Stimulated activated naive CD8-positive, alpha-beta T cell treated with anti-CD3 and anti-CD28 coated beads, Interleukin-15, Interleukin-2, amounts not matched to agents 100 ng/mL and 50 ng/mL, for 24 hours (primary cell): ENCODE results near the gene HOXA11.

Experiments used
- H3K27ac Mint-ChIP-seq: one replicate; pipeline ENCODE4 v1.8.0; 2021; ENCODE audit warnings: mild to moderate bottlenecking, mixed read lengths
- H3K27me3 Mint-ChIP-seq: one replicate; pipeline ENCODE4 v1.8.0; 2021; ENCODE audit warnings: mixed read lengths
- H3K36me3 Mint-ChIP-seq: one replicate; pipeline ENCODE4 v1.8.0; 2021; ENCODE audit warnings: low read depth, mixed read lengths
- H3K4me1 Mint-ChIP-seq: one replicate; pipeline ENCODE4 v1.8.0; 2021; ENCODE audit warnings: low read depth, mixed read lengths
- H3K4me3 Mint-ChIP-seq: one replicate; pipeline ENCODE4 v1.8.0; 2021; ENCODE audit warnings: mild to moderate bottlenecking, mixed read lengths
- H3K9me3 Mint-ChIP-seq: one replicate; pipeline ENCODE4 v1.8.0; 2021; ENCODE audit warnings: mixed read lengths

The HOXA11 gene

GRCh38 chr7:27156916-27157701 lies 27.9 kb downstream of the HOXA11 start:
- H3K4me1 Mint-ChIP-seq = peaks cover 52% of the 10 kb centered on the region

GRCh38 chr7:27156508-27156898 lies 28.5 kb downstream of the HOXA11 start, which contains the start of gene HOXA7:
Gene HOXA7 (minus strand): TSS chr7:27156675. CDS start chr7:27156545, 130 bp downstream.
- H3K36me3 Mint-ChIP-seq = no peaks in the 10 kb centered on the region
- H3K4me3 Mint-ChIP-seq = peak within 1 kb of the TSS; percentile 69
- H3K27me3 Mint-ChIP-seq = peaks cover 87% of the 10 kb centered on the region
- no peaks in the 10 kb centered on the region for H3K9me3 Mint-ChIP-seq
- H3K4me1 Mint-ChIP-seq = peaks cover 58% of the 10 kb centered on the region
- H3K27ac Mint-ChIP-seq = peak within 1 kb of the TSS; percentile 65

More at GRCh38 chr7:27156916-27157701, 27.9 kb downstream of the HOXA11 start:
- peaks cover 84% of the 10 kb centered on the region for H3K27me3 Mint-ChIP-seq
- H3K9me3 Mint-ChIP-seq = no peaks in the 10 kb centered on the region
- H3K4me3 Mint-ChIP-seq = peak overlapping the region; percentile 32
- no peaks in the 10 kb centered on the region for H3K36me3 Mint-ChIP-seq
- no peak overlapping the region for H3K27ac Mint-ChIP-seq

GRCh38 chr7:27155816-27156507 lies 29.1 kb downstream of the HOXA11 start:
- H3K4me1 Mint-ChIP-seq = peaks cover 60% of the 10 kb centered on the region
- no peaks in the 10 kb centered on the region for H3K9me3 Mint-ChIP-seq
- H3K4me3 Mint-ChIP-seq = peak overlapping the region; percentile 69
- H3K27ac Mint-ChIP-seq = peak overlapping the region; percentile 65
- H3K27me3 Mint-ChIP-seq = peaks cover 90% of the 10 kb centered on the region
- no peaks in the 10 kb centered on the region for H3K36me3 Mint-ChIP-seq

DNA sequence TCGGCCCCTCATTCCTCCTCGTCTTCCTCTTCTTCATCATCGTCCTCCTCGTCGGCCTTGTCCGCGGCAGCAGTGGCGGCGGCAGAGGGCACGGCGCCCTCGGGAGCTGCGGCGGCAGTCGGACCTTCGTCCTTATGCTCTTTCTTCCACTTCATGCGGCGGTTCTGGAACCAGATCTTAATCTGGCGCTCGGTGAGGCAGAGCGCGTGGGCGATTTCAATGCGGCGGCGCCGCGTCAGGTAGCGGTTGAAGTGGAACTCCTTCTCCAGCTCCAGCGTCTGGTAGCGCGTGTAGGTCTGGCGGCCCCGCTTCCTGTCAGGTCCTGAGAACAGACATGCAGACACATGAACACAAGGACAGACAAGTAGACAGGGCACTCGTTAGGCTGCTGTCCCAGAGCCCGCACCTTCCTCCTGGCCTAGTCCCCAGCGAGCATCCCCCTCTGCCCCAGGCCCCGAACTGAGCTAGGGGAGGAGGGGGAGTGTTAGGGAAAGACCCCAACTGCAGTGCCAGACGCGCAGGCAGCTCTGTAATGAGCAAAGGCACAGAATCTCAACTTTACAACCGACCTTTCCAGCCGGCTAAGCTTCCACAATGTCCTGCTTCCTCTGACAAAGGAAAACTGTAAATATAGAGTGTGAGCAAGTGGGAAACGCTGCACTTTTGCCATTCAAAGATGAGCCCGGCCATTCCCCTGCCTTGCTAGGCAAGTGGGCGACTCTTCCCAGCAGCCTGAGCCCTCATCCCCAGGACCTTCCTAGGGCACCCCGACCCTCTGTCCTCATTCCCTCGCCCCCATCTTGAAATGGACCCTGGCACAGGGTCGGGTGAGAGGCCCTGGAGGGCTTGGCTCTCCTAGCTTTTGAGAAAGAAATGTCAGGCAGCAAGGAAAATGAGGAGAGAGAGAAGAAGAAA lies 29.9 kb downstream of the HOXA11 start:
- peak overlapping the region; percentile 65 for H3K27ac Mint-ChIP-seq
- H3K36me3 Mint-ChIP-seq = no peaks in the 10 kb centered on the region
- H3K27me3 Mint-ChIP-seq = peaks cover 94% of the 10 kb centered on the region
- H3K9me3 Mint-ChIP-seq = no peaks in the 10 kb centered on the region
- peaks cover 59% of the 10 kb centered on the region for H3K4me1 Mint-ChIP-seq
- peak overlapping the region; percentile 69 for H3K4me3 Mint-ChIP-seq

DNA sequence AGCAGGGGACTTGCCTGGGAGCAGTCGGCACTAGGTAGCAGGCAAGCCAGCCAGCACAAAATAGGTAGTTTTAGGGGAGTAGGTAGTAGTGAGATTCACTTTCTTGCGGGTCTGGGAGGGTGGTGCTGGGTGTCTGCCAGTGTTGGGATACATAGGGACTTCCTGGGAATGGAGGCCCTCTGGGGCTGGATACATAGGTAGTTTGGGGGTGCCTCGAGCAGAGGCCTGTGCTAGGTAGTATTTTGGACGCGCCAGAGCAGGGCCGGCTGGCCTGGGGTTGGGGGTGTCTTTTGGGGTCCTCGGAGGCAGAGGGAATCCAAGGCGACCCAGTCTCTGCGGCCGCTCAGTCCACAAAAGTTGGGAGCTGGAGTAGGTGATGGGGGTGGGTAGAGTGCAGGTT lies 30.7 kb downstream of the HOXA11 start:
- Mint-ChIP-seq H3K9me3 (no peaks in the 10 kb centered on the region), H3K27me3 (peaks cover 93% of the 10 kb centered on the region), H3K27ac (peak overlapping the region; percentile 46), H3K36me3 (no peaks in the 10 kb centered on the region), H3K4me1 (peaks cover 53% of the 10 kb centered on the region), H3K4me3 (no peak overlapping the region)

GRCh38 chr7:27153526-27153925 lies 31.5 kb downstream of the HOXA11 start:
- Mint-ChIP-seq H3K36me3 (no peaks in the 10 kb centered on the region), H3K27me3 (peaks cover 90% of the 10 kb centered on the region), H3K27ac (no peak overlapping the region), H3K9me3 (no peaks in the 10 kb centered on the region), H3K4me3 (no peak overlapping the region), H3K4me1 (peaks cover 49% of the 10 kb centered on the region)

DNA sequence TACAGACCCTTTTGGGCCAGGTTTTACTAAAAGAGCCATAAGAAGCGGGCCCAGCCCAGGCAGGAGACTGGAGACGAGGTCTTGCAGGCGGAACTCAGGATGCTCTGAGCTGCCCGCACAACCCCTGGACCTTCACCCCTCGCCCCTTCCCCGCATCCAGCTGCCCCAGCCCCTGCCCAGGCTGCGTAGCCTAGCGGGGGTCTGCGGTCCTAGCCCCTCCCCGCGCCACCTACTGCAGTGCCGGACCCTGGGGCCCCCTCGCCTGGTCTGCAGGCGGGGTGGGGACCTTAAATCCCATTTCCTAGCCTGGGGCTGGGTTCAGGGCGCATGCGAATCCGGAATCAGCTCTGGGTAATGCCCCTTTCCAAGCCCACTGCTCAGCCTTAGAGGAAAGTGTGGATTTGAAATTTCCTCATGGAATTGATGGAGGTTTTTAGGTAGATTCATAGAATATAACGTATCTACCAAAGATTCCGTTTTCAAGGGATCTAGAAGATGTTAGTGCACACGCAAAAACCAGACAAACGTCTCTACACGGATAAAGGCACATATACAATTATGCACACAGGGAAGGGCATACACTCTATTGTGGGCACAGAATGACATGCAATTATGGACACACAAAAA lies 32.1 kb downstream of the HOXA11 start:
- Mint-ChIP-seq H3K27me3 (peaks cover 90% of the 10 kb centered on the region), H3K36me3 (no peaks in the 10 kb centered on the region), H3K4me1 (peaks cover 49% of the 10 kb centered on the region), H3K4me3 (no peak overlapping the region), H3K9me3 (no peaks in the 10 kb centered on the region), H3K27ac (no peak overlapping the region)

GRCh38 chr7:27151931-27152815 lies 32.9 kb downstream of the HOXA11 start, which contains the start of gene HOXA3:
Gene HOXA3 (minus strand): TSS chr7:27152583. CDS start chr7:27110640, 41,943 bp downstream.
- H3K27ac Mint-ChIP-seq = peak within 1 kb of the TSS; percentile 41
- H3K36me3 Mint-ChIP-seq = no peaks in the 10 kb centered on the region
- peaks cover 45% of the 10 kb centered on the region for H3K4me1 Mint-ChIP-seq

DNA sequence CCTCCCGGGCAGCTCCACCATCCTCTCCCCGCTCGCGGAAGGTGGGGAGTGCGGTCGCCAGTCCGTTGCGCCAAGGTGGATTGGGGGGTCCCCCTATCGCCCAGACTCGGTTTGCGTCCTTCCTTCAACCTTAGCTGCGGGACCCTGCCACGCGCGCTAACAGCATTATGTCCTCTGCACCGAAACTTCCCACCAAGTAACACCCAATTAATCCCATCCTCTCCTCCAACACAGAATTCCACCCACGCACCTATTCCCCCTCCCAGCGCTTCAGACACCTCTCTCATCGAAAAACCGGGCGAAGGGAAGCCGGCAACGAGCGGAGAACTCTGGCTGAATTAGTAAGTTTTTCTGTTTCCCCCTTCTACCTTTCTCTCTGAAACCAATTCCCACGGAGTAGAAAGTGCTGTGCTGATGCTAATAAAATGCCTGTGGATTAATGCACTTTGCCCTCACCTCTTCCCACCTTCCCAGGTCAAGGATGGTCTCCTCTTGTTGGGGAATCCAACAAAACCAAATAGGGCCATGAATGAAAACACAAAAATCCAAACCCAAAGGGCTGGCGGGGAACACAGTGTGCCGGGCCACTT lies 33.6 kb downstream of the HOXA11 start:
- peak overlapping the region; percentile 71 for H3K4me3 Mint-ChIP-seq

More at GRCh38 chr7:27151931-27152815, 32.9 kb downstream of the HOXA11 start, which contains the start of gene HOXA3:
- peaks cover 86% of the 10 kb centered on the region for H3K27me3 Mint-ChIP-seq
- H3K4me3 Mint-ChIP-seq = peak within 1 kb of the TSS; percentile 71
- H3K9me3 Mint-ChIP-seq = no peaks in the 10 kb centered on the region

GRCh38 chr7:27150568-27151340 lies 34.3 kb downstream of the HOXA11 start:
- peaks cover 88% of the 10 kb centered on the region for H3K27me3 Mint-ChIP-seq
- peaks cover 37% of the 10 kb centered on the region for H3K4me1 Mint-ChIP-seq
- peak overlapping the region; percentile 71 for H3K4me3 Mint-ChIP-seq
- peak overlapping the region; percentile 55 for H3K27ac Mint-ChIP-seq
- no peaks in the 10 kb centered on the region for H3K9me3 Mint-ChIP-seq
- H3K36me3 Mint-ChIP-seq = no peaks in the 10 kb centered on the region

More for the DNA sequence above, 33.6 kb downstream of the HOXA11 start:
- H3K4me1 Mint-ChIP-seq = peaks cover 40% of the 10 kb centered on the region
- no peaks in the 10 kb centered on the region for H3K9me3 Mint-ChIP-seq
- H3K27ac Mint-ChIP-seq = peak overlapping the region; percentile 55
- H3K36me3 Mint-ChIP-seq = no peaks in the 10 kb centered on the region
- H3K27me3 Mint-ChIP-seq = peaks cover 88% of the 10 kb centered on the region

DNA sequence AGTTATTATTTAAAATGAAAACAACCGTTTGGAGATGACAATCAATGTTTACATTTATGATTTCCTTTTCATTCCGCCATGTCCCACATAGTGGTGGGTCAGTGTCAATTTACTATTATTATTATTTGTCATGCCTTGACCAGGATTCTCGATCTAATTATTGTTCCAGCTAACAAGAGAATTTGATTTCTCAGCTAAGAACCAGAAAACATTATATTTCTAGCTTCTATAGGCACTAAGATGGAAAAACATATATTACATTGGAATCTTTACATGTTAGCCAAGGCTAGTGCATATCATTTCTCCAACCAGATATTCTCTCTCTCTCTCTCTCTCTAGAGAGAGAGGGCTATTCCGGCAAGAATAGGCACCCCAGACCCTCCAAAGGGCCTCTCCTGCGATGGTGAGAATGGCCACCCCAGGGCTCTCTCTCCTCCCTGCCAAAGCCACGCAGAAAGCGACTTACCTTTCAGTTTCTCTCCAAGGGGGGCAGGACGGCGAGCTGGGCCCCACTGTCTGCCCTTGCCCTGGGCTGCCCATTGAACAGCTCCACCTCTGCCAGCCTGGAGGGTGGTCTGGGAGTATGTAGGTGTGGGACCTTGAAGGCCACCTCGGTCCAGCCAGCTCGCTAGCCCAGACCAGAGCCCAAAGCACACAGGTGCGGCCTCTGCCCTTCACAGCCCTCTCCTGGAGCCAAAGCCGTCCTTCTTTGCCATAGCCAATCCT lies 35.0 kb downstream of the HOXA11 start:
- H3K4me1 Mint-ChIP-seq = peaks cover 30% of the 10 kb centered on the region
- H3K4me3 Mint-ChIP-seq = peak overlapping the region; percentile 71

More for the DNA sequence above, 35.0 kb downstream of the HOXA11 start:
- peaks cover 84% of the 10 kb centered on the region for H3K27me3 Mint-ChIP-seq
- H3K27ac Mint-ChIP-seq = no peak overlapping the region
- H3K36me3 Mint-ChIP-seq = no peaks in the 10 kb centered on the region
- no peaks in the 10 kb centered on the region for H3K9me3 Mint-ChIP-seq
